ENCODE measurements around the gene ANKUB1. TPM values are rescaled to one million over a fixed set of nuclear protein-coding genes. Genes with fewer than 3 reads are reported as not detected.

Gene ANKUB1
- total RNA-seq, 1 donor from 2014 or later, result not detected

- no peak for DNase-seq (ENCODE audit: low spot score)
Observed at GRCh38 chr3:149713730-149714654, 78.4 kb downstream of the ANKUB1 start.

Other genes starting within 250 kb of the ANKUB1 start
- gene WWTR1, start 134.5 kb downstream of the ANKUB1 start, total RNA-seq, result 65.9 TPM
- 30.1 TPM for gene COMMD2, start 40.1 kb downstream of the ANKUB1 start, total RNA-seq
- 97.7 TPM for gene RNF13, start 20.7 kb upstream of the ANKUB1 start, total RNA-seq
- 33.9 TPM for gene PFN2, start 178.3 kb upstream of the ANKUB1 start, total RNA-seq